ENCODE measurements around the gene RHEB.

GRCh38 chr7:151541709-151542499 is 22.2 kb upstream of the RHEB start:
- TF ChIP-seq POLR2A (IDR thresholded peaks at IDR 0.05; ENCODE audit: low read depth, low read length) (no peak), CTCF (IDR thresholded peaks at IDR 0.05; ENCODE audit: extremely low read depth in 1 of 2, insufficient read depth in 1 of 2, low read depth in 1 of 2, low read length in 2 of 2) (no peak), EZH2 (IDR thresholded peaks at IDR 0.05; ENCODE audit: borderline replicate concordance, low read depth, low read length, severe bottlenecking) (no peak), JUN (IDR thresholded peaks at IDR 0.05; ENCODE audit: borderline replicate concordance, insufficient read depth, insufficient read length, low read depth) (no peak)

All from endothelial cell of umbilical vein (primary cell).